WTC11 (cell line): ENCODE measurements around the gene MOB3C. TPM values are rescaled to one million over a fixed set of nuclear protein-coding genes. Genes with fewer than 3 reads are reported as not detected.

Experiments
- ATAC-seq: fragments of 200-7000 bp; cut with Tn5 transposase; 2 replicates; pipeline ENCODE4 v1.10.0; 2021; ENCODE audit warnings: mild to moderate bottlenecking, moderate library complexity
- CTCF ChIA-PET: fragments of 300-600 bp; sonication (Branson Sonifier 250); formaldehyde crosslinking; loops from one replicate; lab custom pipeline; 2021; ENCODE audit warnings: antibody characterized with exemption; lab: Charles Lee
- POLR2A ChIA-PET: fragments of 350-600 bp; sonication (Branson Sonifier 250); formaldehyde crosslinking; loops from one replicate; lab custom pipeline; 2021; ENCODE audit warnings: antibody characterized with exemption; lab: Charles Lee
- DNase-seq: peaks from one replicate; pipeline ENCODE4 v3.0.0; 2021; ENCODE audit warnings: low spot score
- H3K27ac Mint-ChIP-seq: 2 replicates; pipeline ENCODE4 v1.8.0; 2021; ENCODE audit warnings: mixed read lengths
- H3K27me3 Mint-ChIP-seq: 2 replicates; pipeline ENCODE4 v1.8.0; 2021; ENCODE audit warnings: low read depth, mild to moderate bottlenecking, moderate library complexity, mixed read lengths
- H3K36me3 Mint-ChIP-seq: 2 replicates; pipeline ENCODE4 v1.8.0; 2021; ENCODE audit warnings: mixed read lengths
- H3K4me1 Mint-ChIP-seq: 2 replicates; pipeline ENCODE4 v1.8.0; 2022; ENCODE audit warnings: mixed read lengths
- H3K4me3 Mint-ChIP-seq: 2 replicates; pipeline ENCODE4 v1.8.0; 2021; ENCODE audit warnings: mild to moderate bottlenecking, moderate library complexity, mixed read lengths
- H3K9me3 Mint-ChIP-seq: 2 replicates; pipeline ENCODE4 v1.8.0; 2021; ENCODE audit warnings: mixed read lengths
- ATF2 ChIP-seq: sonication (generic); formaldehyde crosslinking; IDR thresholded peaks from 2 replicates; pipeline ENCODE4 v1.8.1; 2022; ENCODE audit warnings: low read depth, missing genetic modification reagents, borderline replicate concordance
- ETV6 ChIP-seq: sonication (generic); formaldehyde crosslinking; IDR thresholded peaks from 2 replicates; pipeline ENCODE4 v1.8.1; 2022; ENCODE audit warnings: mild to moderate bottlenecking, missing genetic modification reagents
- FOXK1 ChIP-seq: sonication (generic); formaldehyde crosslinking; IDR thresholded peaks from 2 replicates; pipeline ENCODE4 v1.8.0; 2022; ENCODE audit warnings: mild to moderate bottlenecking, moderate library complexity, missing genetic modification reagents
- HMGA2 ChIP-seq: fragments of 250-450 bp; sonication (Bioruptor Pico); IDR thresholded peaks from 2 replicates; pipeline ENCODE4 v1.4.0; 2021; ENCODE audit warnings: mild to moderate bottlenecking, moderate library complexity
- KAT7 ChIP-seq: sonication (generic); formaldehyde crosslinking; IDR thresholded peaks from 2 replicates; pipeline ENCODE4 v1.8.1; 2023; ENCODE audit warnings: missing genetic modification reagents, mild to moderate bottlenecking, borderline replicate concordance
- SMAD4 ChIP-seq: sonication (generic); formaldehyde crosslinking; IDR thresholded peaks from 2 replicates; pipeline ENCODE4 v1.8.0; 2022; ENCODE audit warnings: mild to moderate bottlenecking, missing genetic modification reagents
- TCF7 ChIP-seq: sonication (generic); formaldehyde crosslinking; IDR thresholded peaks from 2 replicates; pipeline ENCODE4 v1.8.0; 2022; ENCODE audit warnings: mild to moderate bottlenecking, low read depth, missing genetic modification reagents, moderate library complexity
- TP53 ChIP-seq: sonication (generic); formaldehyde crosslinking; IDR thresholded peaks from 2 replicates; pipeline ENCODE4 v1.8.1; 2023; ENCODE audit warnings: mild to moderate bottlenecking, missing genetic modification reagents
- ZBTB21 ChIP-seq: sonication (generic); formaldehyde crosslinking; IDR thresholded peaks from 2 replicates; pipeline ENCODE4 v1.8.1; 2023; ENCODE audit warnings: mild to moderate bottlenecking, missing genetic modification reagents, borderline replicate concordance
- ZBTB43 ChIP-seq: sonication (generic); formaldehyde crosslinking; IDR thresholded peaks from 2 replicates; pipeline ENCODE4 v1.8.1; 2023; ENCODE audit warnings: mild to moderate bottlenecking, missing genetic modification reagents
- ZNF138 ChIP-seq: sonication (generic); formaldehyde crosslinking; conservative IDR thresholded peaks from 2 replicates; pipeline ENCODE4 v1.8.1; 2022; ENCODE audit warnings: mild to moderate bottlenecking, moderate library complexity, missing genetic modification reagents
- ZNF317 ChIP-seq: sonication (generic); formaldehyde crosslinking; IDR thresholded peaks from 2 replicates; pipeline ENCODE4 v1.8.1; 2023; ENCODE audit warnings: low read depth, mild to moderate bottlenecking, moderate library complexity, missing genetic modification reagents, borderline replicate concordance
- ZNF416 ChIP-seq: fragments of 250-450 bp; sonication (Bioruptor Pico); IDR thresholded peaks from 2 replicates; pipeline ENCODE4 v1.9.0; 2021; ENCODE audit warnings: mild to moderate bottlenecking, inconsistent platforms
- ZNF532 ChIP-seq: fragments of 250-450 bp; sonication (Bioruptor Pico); IDR thresholded peaks from 2 replicates; pipeline ENCODE4 v1.9.0; 2021; ENCODE audit warnings: mild to moderate bottlenecking, borderline replicate concordance
- total RNA-seq: library from RNA; stranded (reverse); gene quantifications from 3 replicates; pipeline ENCODE4 v1.2.3, GENCODE V29; 2021
- TF ChIP-seq, protein P1 (sequence below): sonication (generic); formaldehyde crosslinking; conservative IDR thresholded peaks from 2 replicates; pipeline ENCODE4 v1.8.1; 2022; ENCODE audit warnings: mild to moderate bottlenecking, missing genetic modification reagents
- TF ChIP-seq, protein P2 (sequence below): sonication (generic); formaldehyde crosslinking; IDR thresholded peaks from 2 replicates; pipeline ENCODE4 v1.8.0; 2022; ENCODE audit warnings: mild to moderate bottlenecking, missing genetic modification reagents

The MOB3C gene
- total RNA-seq, 1 experiment from 2014 or later: 3.1 TPM

GRCh38 chr1:46612937-46613660, 3.5 kb downstream of the MOB3C start (continued):
- TF ChIP-seq, protein P1, sequence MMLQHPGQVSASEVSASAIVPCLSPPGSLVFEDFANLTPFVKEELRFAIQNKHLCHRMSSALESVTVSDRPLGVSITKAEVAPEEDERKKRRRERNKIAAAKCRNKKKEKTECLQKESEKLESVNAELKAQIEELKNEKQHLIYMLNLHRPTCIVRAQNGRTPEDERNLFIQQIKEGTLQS (CRISPR knock-in tag): no peak
- no peak for TF ChIP-seq ETV6 (CRISPR knock-in tag)
- TF ChIP-seq ZNF138 (CRISPR knock-in tag): no peak
- TF ChIP-seq KAT7 (CRISPR knock-in tag): no peak
- TF ChIP-seq ZNF532 (CRISPR knock-in tag): no peak
- TF ChIP-seq, all 79 proteins: peak for 0

DNA sequence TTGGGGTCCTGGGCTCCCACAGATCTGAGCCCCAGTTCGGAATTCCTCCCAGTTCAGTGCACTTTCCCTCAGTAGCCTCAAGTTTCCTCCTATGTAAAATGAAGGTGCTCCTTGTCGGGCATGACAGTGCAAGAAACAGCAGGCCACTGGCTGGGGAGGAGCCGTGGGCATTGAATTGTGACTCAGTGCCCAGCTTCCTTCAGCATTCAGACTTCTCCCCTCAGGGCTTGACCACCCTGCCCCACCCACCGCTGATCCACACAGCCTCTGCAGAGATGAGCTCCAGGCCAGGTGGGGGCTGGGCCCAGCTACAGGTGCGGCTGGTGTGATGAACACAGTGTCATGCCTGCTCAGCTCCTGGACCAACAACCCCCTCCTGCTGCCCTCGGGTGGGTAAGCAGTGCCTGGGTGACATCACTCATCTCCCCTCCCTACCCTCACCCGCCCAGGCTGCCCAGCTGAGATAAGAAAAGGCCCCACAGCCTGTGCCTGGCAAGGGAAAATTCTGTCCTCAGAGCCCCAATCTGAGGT, 4.9 kb downstream of the MOB3C start:
- H3K4me3 Mint-ChIP-seq: no peak overlapping the region
- POLR2A ChIA-PET: no interaction called here
- CTCF ChIA-PET: interaction anchor here (0.6 to 3.6 kb wide), 4 partner anchors 8 to 83 kb away, joined by 3 to 33 read pairs (median 4); partner anchors contain the start of gene MKNK1
- H3K27me3 Mint-ChIP-seq: peaks cover 3% of the 10 kb centered on the region; the same call in 1 of the 2 replicates
- H3K9me3 Mint-ChIP-seq: no peaks in the 10 kb centered on the region
- no peak for DNase-seq
- H3K36me3 Mint-ChIP-seq: peaks cover 9% of the 10 kb centered on the region; the same call in 1 of the 2 replicates
- ATAC-seq: no peak
- no peak for TF ChIP-seq ZBTB43 (CRISPR knock-in tag)
- TF ChIP-seq HMGA2 (CRISPR knock-in tag): no peak
- no peak for TF ChIP-seq ZBTB21 (CRISPR knock-in tag)
- TF ChIP-seq, protein P2, sequence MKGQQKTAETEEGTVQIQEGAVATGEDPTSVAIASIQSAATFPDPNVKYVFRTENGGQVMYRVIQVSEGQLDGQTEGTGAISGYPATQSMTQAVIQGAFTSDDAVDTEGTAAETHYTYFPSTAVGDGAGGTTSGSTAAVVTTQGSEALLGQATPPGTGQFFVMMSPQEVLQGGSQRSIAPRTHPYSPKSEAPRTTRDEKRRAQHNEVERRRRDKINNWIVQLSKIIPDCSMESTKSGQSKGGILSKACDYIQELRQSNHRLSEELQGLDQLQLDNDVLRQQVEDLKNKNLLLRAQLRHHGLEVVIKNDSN (CRISPR knock-in tag): no peak
- no peak for TF ChIP-seq FOXK1 (CRISPR knock-in tag)
- TF ChIP-seq SMAD4 (CRISPR knock-in tag): no peak
- TF ChIP-seq TP53 (CRISPR knock-in tag): no peak
- no peak for TF ChIP-seq ZNF416 (CRISPR knock-in tag)
- H3K27ac Mint-ChIP-seq: no peak overlapping the region
- peaks cover 50% of the 10 kb centered on the region for H3K4me1 Mint-ChIP-seq

DNA sequence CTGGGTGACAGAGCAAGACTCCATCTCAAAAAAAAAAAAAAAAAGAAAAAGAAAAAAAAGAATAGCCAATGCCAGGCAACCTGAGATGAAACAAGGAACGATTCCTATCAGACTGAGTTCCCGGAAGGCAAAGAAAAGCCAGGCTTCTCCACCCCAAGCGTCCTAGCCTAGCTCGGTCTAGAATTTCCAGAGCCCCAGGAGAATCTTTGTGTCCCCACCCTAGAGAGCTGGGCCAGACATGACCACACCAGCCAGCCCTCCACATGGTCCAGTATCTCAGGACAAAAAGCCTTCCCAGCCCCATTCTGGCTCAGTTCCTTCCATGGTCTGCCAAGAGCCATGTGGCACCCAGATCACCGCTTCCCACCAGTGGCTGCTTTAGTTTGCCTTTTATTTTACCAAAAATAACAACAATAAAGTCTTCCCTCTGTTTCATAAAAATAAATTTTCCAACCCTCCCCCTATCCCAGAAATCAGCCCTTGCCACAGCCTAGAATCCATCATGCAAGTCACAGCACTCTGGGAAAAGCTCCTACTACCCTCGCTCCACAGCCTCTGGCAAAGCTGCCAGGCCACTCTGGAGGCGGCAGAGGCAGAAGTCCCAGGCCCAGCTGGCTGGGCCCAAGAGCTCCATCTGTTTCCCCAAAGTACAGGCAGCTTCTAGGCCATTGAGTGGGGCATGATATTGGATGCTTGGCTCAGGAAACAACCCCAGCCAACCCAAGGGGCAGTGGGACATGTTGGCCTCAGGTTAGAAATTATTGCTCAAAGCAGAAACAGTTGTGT, 9.1 kb downstream of the MOB3C start:
- H3K4me3 Mint-ChIP-seq: no peak overlapping the region
- H3K9me3 Mint-ChIP-seq: no peaks in the 10 kb centered on the region
- ChIA-PET CTCF (interaction anchor here (1.1 kb wide), 1 partner anchor 11 kb away, joined by 4 read pairs; no protein-coding TSS in a partner anchor), POLR2A (interaction anchor here (0.7 kb wide), 2 partner anchors 153 to 187 kb away, joined by 3 to 4 read pairs; no protein-coding TSS in a partner anchor)
- no peak for DNase-seq
- no peak overlapping the region for H3K27ac Mint-ChIP-seq
- H3K27me3 Mint-ChIP-seq: no peaks in the 10 kb centered on the region; the same call in 1 of the 2 replicates
- ATAC-seq: no peak
- H3K4me1 Mint-ChIP-seq: peaks cover 35% of the 10 kb centered on the region
- peaks cover 9% of the 10 kb centered on the region; the same call in 1 of the 2 replicates for H3K36me3 Mint-ChIP-seq
- no peak for TF ChIP-seq ZNF317
- TF ChIP-seq KAT7 (CRISPR knock-in tag): no peak
- TF ChIP-seq TCF7 (CRISPR knock-in tag): no peak
- no peak for TF ChIP-seq ZNF532 (CRISPR knock-in tag)
- no peak for TF ChIP-seq ATF2
